RWPE1 (cell line): ENCODE data around the gene VSX2.

ENCODE experiments used
- CTCF ChIA-PET: fragments of 350-600 bp; sonication (Branson Sonifier 250); formaldehyde crosslinking; extraction: SDS; loops from one replicate; lab custom pipeline; 2021; lab: Yijun Ruan, JAX
- POLR2A ChIA-PET: fragments of 400-600 bp; formaldehyde crosslinking; extraction: SDS; loops from one replicate; lab custom pipeline; 2020; ENCODE audit warnings: antibody characterized with exemption; ENCODE audit not compliant: low non-redundant PET; lab: Yijun Ruan, JAX
- DNase-seq: peaks from one replicate; pipeline ENCODE4 v3.0.0; 2012; ENCODE audit warnings: low spot score
- H3K27ac ChIP-seq: fragments of 450-650 bp; 2 replicates; pipeline ENCODE4 v1.5.1; 2017
- CTCF ChIP-seq: fragments of 450-650 bp; conservative IDR thresholded peaks from 2 replicates; pipeline ENCODE4 v1.5.1; 2017; ENCODE audit warnings: low read depth, mild to moderate bottlenecking

The VSX2 gene

GRCh38 chr14:74312161-74312560 lies 72.9 kb downstream of the VSX2 start:
- ChIA-PET POLR2A (no interaction called here), CTCF (no interaction called here)
- DNase-seq = no peak
- no peak overlapping the region for H3K27ac ChIP-seq
- no peak for TF ChIP-seq CTCF
